GM12801 (cell line): Measurements from ENCODE around the gene PRKACG.
A peak's percentile ranks its signal among the peaks of the same experiment; 100 is the strongest.

Source experiments
- CTCF ChIP-seq: IDR thresholded peaks from one replicate; pipeline ENCODE4 v1.5.1; 2011; ENCODE audit warnings: control low read depth; ENCODE audit not compliant: insufficient read length; ENCODE audit errors: extremely low read depth

Gene PRKACG

GRCh38 chr9:69035438-69036308 lies 21.8 kb upstream of the PRKACG start, which contains the start of gene FXN:
TSS of gene FXN (plus strand) at chr9:69035752. CDS start at chr9:69035783, 31 bp downstream.
- TF ChIP-seq CTCF, result peak; percentile 44

GRCh38 chr9:69034071-69034470 lies 20.2 kb upstream of the PRKACG start:
- TF ChIP-seq CTCF, result no peak

- TF ChIP-seq CTCF, result no peak
Observed at GRCh38 chr9:69030851-69031645, 17.1 kb upstream of the PRKACG start.

DNA sequence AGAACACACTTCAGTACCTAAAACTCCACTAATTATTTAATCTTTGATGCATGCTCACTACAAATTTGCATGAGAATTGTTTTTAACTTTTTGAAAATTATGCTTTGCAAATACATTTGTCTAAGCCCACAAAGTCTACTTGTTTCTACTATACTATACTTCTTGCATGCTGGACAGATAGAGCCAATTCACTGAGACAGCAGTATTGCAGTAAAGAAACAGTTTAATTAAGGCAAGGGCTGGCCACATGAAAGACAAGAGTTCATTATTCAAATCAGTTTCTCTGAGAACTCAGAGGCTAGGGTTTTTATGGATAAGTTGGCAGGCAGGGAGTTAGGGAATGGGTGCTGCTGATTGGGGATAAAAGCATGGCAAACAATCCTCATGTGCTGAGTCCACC lies 15.6 kb upstream of the PRKACG start:
- no peak for TF ChIP-seq CTCF

- TF ChIP-seq CTCF, result no peak
Observed at GRCh38 chr9:69028754-69029153, 14.8 kb upstream of the PRKACG start.

DNA sequence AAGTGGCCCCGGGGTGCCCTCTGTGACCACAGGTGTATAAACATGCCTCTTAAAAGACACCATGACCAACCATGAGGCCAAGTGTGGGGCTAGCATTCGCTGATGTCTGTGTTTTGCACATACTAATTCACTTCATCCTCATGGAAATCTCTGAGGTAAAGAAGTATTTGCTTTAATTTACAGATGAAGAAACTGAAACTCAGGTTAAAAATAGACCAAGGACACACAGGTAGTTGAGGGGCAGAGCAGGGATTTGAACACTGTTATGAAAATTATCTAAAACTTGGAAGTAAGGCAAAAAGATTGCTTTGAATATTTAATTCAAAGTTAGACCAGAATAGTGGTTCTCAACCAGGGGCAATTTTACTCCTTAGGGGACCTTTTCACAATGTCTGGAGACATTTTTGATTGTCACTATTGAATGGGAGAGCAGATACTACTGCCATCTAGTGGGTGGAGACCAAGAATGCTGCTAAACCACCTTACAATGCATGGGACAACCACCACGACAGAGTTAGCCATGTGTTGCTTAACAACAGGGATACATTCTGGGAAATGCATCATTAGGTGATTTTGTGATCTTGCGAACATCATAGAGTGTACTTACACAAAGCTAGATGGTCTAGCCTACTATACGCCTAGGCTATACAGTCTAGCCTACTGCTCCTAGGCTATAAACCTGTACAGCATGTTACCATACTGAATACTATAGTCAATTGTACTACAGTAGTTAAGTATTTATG lies 13.6 kb upstream of the PRKACG start:
- no peak for TF ChIP-seq CTCF

DNA sequence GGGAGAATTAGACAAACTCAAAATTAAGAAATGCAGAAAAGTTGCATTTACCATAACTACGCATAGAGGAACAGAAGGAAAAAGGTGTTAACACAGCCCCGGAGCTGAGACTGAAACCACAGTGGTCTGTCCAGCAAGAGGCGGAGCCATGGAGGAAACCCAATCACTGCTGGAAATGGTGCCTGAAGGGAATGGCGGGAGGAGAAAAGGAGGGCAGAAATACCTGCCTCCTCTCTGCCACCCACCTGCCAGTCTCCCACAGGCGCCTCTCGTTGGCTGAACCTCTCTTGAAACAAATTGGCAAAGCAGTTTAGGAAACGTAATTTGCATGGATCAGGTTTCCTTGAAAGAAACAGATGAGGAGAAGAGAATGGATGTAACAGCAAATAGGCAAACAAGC lies 9.7 kb upstream of the PRKACG start:
- TF ChIP-seq CTCF, result no peak
